CD14-positive monocyte (primary cell): ENCODE measurements around the gene MALRD1. TPM values are rescaled to one million over a fixed set of nuclear protein-coding genes. Genes with fewer than 3 reads are reported as not detected.

Source experiments
- DNase-seq, 3 donors: peaks; one replicate each; pipeline ENCODE4 v3.0.0-alpha.2; 2011 to 2022
- H2AFZ ChIP-seq: 2 replicates; pipeline ENCODE4 v1.6.0; 2012; ENCODE audit warnings: mild to moderate bottlenecking, low read depth, low read length, inconsistent platforms; ENCODE audit not compliant: insufficient read depth, poor library complexity, severe bottlenecking
- H3K27ac ChIP-seq, 2 donors: 1 replicate in 1 of 2; 2 replicates in 1 of 2; pipeline ENCODE4 v1.5.1; 2012 to 2013; ENCODE audit warnings: low read length in 2 of 2, control low read depth in 1 of 2, inconsistent platforms in 1 of 2, low read depth in 1 of 2, mild to moderate bottlenecking in 1 of 2
- H3K27me3 ChIP-seq, 2 donors: one replicate each; pipeline versions ENCODE4 v1.6.0 to v1.6.1; 2011 to 2013; ENCODE audit warnings: low read length in 2 of 2; ENCODE audit not compliant: control insufficient read depth in 2 of 2, insufficient read depth in 2 of 2
- H3K36me3 ChIP-seq, 2 donors: replicated peaks in 1 of 2; 1 replicate in 1 of 2; 2 replicates in 1 of 2; pipeline versions ENCODE4 v1.5.1 to v1.6.1; 2012 to 2013; ENCODE audit warnings: low read length in 2 of 2, control low read depth in 1 of 2, inconsistent platforms in 1 of 2, mild to moderate bottlenecking in 1 of 2; ENCODE audit not compliant: insufficient read depth in 2 of 2, control insufficient read depth in 1 of 2
- H3K4me1 ChIP-seq, 2 donors: 1 replicate in 1 of 2; 2 replicates in 1 of 2; pipeline versions ENCODE4 v1.5.1 to v1.6.1; 2012 to 2013; ENCODE audit warnings: low read length in 2 of 2, control low read depth in 1 of 2, inconsistent platforms in 1 of 2, mild to moderate bottlenecking in 1 of 2, moderate library complexity in 1 of 2; ENCODE audit not compliant: insufficient read depth in 2 of 2, control insufficient read depth in 1 of 2
- H3K4me2 ChIP-seq: replicated peaks from 2 replicates; pipeline ENCODE3; 2012; ENCODE audit warnings: low read length, moderate library complexity, mild to moderate bottlenecking; ENCODE audit not compliant: poor library complexity, severe bottlenecking; ENCODE audit errors: extremely low read depth
- H3K4me3 ChIP-seq, 3 experiments: fragments of 200-600 bp in 1 of 3; sonication (generic) in 1 of 3; replicated peaks in 1 of 3; 1 replicate in 2 of 3; 2 replicates in 1 of 3; pipeline ENCODE4 v1.5.1; 2011 to 2013; ENCODE audit warnings: low read length in 3 of 3, mild to moderate bottlenecking in 3 of 3, control low read depth in 2 of 3, low read depth in 2 of 3, inconsistent platforms in 1 of 3, moderate library complexity in 1 of 3
- H3K79me2 ChIP-seq: 2 replicates; pipeline ENCODE4 v1.6.0; 2012; ENCODE audit warnings: mild to moderate bottlenecking, control low read depth, inconsistent platforms, low read length, moderate library complexity; ENCODE audit not compliant: insufficient read depth
- H3K9ac ChIP-seq: 2 replicates; pipeline ENCODE4 v1.6.0; 2017; ENCODE audit warnings: low read length, mild to moderate bottlenecking; ENCODE audit not compliant: insufficient read depth, poor library complexity, severe bottlenecking
- H3K9me3 ChIP-seq, 2 donors: replicated peaks in 1 of 2; 1 replicate in 1 of 2; 2 replicates in 1 of 2; pipeline versions ENCODE4 v1.5.1 to v1.6.1; 2012 to 2013; ENCODE audit warnings: low read length in 2 of 2, control low read depth in 1 of 2; ENCODE audit not compliant: control insufficient read depth in 1 of 2, insufficient read depth in 1 of 2
- H4K20me1 ChIP-seq: 2 replicates; pipeline ENCODE4 v1.6.0; 2012; ENCODE audit warnings: mild to moderate bottlenecking, low read length, control low read depth, moderate library complexity; ENCODE audit not compliant: insufficient read depth
- H3K27ac Mint-ChIP-seq, 7 donors: one replicate each; pipeline ENCODE4 v1.8.0; 2020; ENCODE audit warnings: mild to moderate bottlenecking in 7 of 7, mixed read lengths in 7 of 7, moderate library complexity in 6 of 7, inconsistent platforms in 2 of 7
- H3K27me3 Mint-ChIP-seq, 3 donors: one replicate each; pipeline ENCODE4 v1.8.0; 2021 to 2022; ENCODE audit warnings: low read depth in 3 of 3, mild to moderate bottlenecking in 3 of 3, mixed read lengths in 3 of 3, moderate library complexity in 3 of 3, inconsistent platforms in 1 of 3
- H3K36me3 Mint-ChIP-seq, 2 donors: one replicate each; pipeline ENCODE4 v1.8.0; 2020; ENCODE audit warnings: mixed read lengths in 2 of 2, inconsistent platforms in 1 of 2, mild to moderate bottlenecking in 1 of 2
- H3K4me1 Mint-ChIP-seq: one replicate; pipeline ENCODE4 v1.8.0; 2020; ENCODE audit warnings: mild to moderate bottlenecking, mixed read lengths
- H3K4me3 Mint-ChIP-seq, 2 donors: one replicate each; pipeline ENCODE4 v1.8.0; 2020; ENCODE audit warnings: mild to moderate bottlenecking in 2 of 2, mixed read lengths in 2 of 2, moderate library complexity in 1 of 2
- H3K9me3 Mint-ChIP-seq, 7 donors: one replicate each; pipeline ENCODE4 v1.8.0; 2020 to 2022; ENCODE audit warnings: mixed read lengths in 7 of 7, mild to moderate bottlenecking in 6 of 7, moderate library complexity in 6 of 7, inconsistent platforms in 2 of 7
- WGBS: methylation state at CpG from one replicate; pipeline ENCODE4 v1.1.5; 2013; ENCODE audit warnings: missing lambda C conversion rate; ENCODE audit not compliant: insufficient coverage; 5-methylcytosine and 5-hydroxymethylcytosine counted together
- intact Hi-C, 2 donors: fragments of 100-400 bp; cut with micrococcal nuclease; formaldehyde crosslinking; loops; one replicate each; pipeline versions ENCODE4 v1.15.0 to v1.15.1; 2023
- polyA plus RNA-seq, 3 donors: library from polyadenylated mRNA; depleted of rRNA in 1 of 3; unstranded in 2 of 3; stranded (reverse) in 1 of 3; fragments of 300-500 nt in 2 of 3; fragments of >200 nt in 1 of 3; fragmentation: Illumina TruSeq in 2 of 3; gene quantifications; 1 replicate in 2 of 3; 2 replicates in 1 of 3; pipeline ENCODE4 v1.2.3, GENCODE V29; 2012 to 2021
- TF ChIP-seq, protein P1 (sequence below): fragments of 200-600 bp; IDR thresholded peaks from one replicate; pipeline ENCODE4 v1.8.0; 2022; ENCODE audit warnings: antibody characterized with exemption, mild to moderate bottlenecking

The MALRD1 gene
- polyA plus RNA-seq, 3 donors: not detected

DNA sequence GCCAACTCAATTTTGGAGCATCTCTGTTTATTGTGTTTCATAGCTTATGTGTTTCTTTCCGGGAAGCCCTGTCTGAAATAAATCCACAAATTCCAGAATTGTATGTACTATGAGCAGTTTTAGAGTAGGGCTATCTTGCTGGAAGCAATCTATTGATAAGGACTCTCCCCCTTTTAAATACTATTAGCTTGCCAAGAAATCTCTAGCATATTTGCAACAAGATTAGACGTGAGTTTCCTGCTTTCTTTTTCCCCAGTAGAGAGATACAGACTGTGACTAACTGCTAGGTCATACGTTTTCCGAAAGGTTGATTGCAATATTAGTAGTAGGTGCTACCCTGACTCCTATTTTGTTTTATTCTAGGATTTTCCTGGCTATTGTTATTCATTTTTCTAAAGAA lies 277.0 kb downstream of the MALRD1 start:
- Mint-ChIP-seq H3K27me3 (no peaks in the 10 kb centered on the region), H3K36me3 (no peaks in the 10 kb centered on the region), H3K4me1 (no peaks in the 10 kb centered on the region), H3K27ac (no peak overlapping the region), H3K4me3 (no peak overlapping the region), H3K9me3 (no peaks in the 10 kb centered on the region)
- no peak overlapping the region for H2AFZ ChIP-seq
- no peak overlapping the region for H3K27ac ChIP-seq
- H3K79me2 ChIP-seq: no peaks in the 10 kb centered on the region
- TF ChIP-seq, protein P1, sequence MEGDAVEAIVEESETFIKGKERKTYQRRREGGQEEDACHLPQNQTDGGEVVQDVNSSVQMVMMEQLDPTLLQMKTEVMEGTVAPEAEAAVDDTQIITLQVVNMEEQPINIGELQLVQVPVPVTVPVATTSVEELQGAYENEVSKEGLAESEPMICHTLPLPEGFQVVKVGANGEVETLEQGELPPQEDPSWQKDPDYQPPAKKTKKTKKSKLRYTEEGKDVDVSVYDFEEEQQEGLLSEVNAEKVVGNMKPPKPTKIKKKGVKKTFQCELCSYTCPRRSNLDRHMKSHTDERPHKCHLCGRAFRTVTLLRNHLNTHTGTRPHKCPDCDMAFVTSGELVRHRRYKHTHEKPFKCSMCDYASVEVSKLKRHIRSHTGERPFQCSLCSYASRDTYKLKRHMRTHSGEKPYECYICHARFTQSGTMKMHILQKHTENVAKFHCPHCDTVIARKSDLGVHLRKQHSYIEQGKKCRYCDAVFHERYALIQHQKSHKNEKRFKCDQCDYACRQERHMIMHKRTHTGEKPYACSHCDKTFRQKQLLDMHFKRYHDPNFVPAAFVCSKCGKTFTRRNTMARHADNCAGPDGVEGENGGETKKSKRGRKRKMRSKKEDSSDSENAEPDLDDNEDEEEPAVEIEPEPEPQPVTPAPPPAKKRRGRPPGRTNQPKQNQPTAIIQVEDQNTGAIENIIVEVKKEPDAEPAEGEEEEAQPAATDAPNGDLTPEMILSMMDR: no peak
- no peak overlapping the region for H3K4me3 ChIP-seq
- intact Hi-C loops: no loop called here
- no peak overlapping the region for H3K4me2 ChIP-seq
- no peaks in the 10 kb centered on the region for H3K4me1 ChIP-seq
- no CpG with 5 or more reads among the region's 4 CpGs for WGBS
- H3K27me3 ChIP-seq: no peaks in the 10 kb centered on the region
- H3K9me3 ChIP-seq: no peaks in the 10 kb centered on the region
- no peaks in the 10 kb centered on the region for H3K36me3 ChIP-seq
- no peak overlapping the region for H3K9ac ChIP-seq
- no peak for DNase-seq
- no peaks in the 10 kb centered on the region for H4K20me1 ChIP-seq

DNA sequence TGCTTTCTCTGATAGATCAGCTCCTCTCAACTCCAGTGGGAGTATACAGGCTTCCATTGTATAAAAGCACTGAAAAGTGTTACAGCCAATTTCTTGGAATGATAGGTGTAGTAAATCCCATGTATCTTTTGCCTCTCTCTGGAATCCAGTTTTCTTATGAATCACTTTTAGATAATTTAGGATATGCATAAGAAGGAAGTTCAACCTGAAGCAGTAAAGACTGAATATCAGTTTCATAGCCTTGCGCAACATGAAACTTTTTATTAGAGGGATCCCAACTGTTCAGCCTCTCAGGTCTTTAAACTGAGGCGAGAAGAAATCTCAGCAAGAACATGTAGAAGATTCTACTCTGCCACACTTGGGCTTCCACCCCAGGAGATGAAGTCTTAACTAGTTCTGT lies 280.0 kb downstream of the MALRD1 start:
- Histone ChIP-seq H3K9me3 (no peaks in the 10 kb centered on the region), H3K27ac (no peak overlapping the region), H3K4me2 (no peak overlapping the region), H3K79me2 (no peaks in the 10 kb centered on the region), H4K20me1 (no peaks in the 10 kb centered on the region), H3K36me3 (no peaks in the 10 kb centered on the region), H3K4me3 (no peak overlapping the region), H3K9ac (no peak overlapping the region), H3K27me3 (no peaks in the 10 kb centered on the region), H2AFZ (no peak overlapping the region), H3K4me1 (no peaks in the 10 kb centered on the region)
- DNase-seq: no peak
- H3K27me3 Mint-ChIP-seq: no peaks in the 10 kb centered on the region
- H3K9me3 Mint-ChIP-seq: no peaks in the 10 kb centered on the region
- no peaks in the 10 kb centered on the region for H3K36me3 Mint-ChIP-seq
- intact Hi-C loops: no loop called here
- H3K4me1 Mint-ChIP-seq: no peaks in the 10 kb centered on the region
- 100% methylated on average over 1 of the region's 2 CpGs for WGBS
- no peak overlapping the region for H3K27ac Mint-ChIP-seq
- no peak overlapping the region for H3K4me3 Mint-ChIP-seq
- TF ChIP-seq, protein P1: no peak
